Measurements from ENCODE around the gene SRGAP1.

DNA sequence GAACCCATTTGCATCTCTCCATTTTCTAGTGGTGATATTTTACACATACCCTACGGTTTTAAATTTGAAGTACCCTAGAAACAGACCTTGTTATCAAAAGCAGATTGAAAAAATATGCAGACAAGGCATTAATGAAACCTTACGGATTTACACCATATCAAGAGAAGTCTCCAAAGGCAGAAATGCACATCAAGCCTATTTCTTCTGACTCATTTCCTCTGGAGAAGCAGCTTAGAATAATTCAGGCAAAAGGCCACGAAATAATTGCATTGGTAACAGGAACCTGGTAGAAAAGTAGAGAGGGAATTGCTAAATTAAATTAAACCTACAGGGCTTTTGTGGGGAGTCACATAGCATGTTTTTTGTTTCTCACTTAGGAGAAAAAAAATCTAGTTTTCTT, 342.9 kb downstream of the SRGAP1 start:
- TF ChIP-seq, protein P1, sequence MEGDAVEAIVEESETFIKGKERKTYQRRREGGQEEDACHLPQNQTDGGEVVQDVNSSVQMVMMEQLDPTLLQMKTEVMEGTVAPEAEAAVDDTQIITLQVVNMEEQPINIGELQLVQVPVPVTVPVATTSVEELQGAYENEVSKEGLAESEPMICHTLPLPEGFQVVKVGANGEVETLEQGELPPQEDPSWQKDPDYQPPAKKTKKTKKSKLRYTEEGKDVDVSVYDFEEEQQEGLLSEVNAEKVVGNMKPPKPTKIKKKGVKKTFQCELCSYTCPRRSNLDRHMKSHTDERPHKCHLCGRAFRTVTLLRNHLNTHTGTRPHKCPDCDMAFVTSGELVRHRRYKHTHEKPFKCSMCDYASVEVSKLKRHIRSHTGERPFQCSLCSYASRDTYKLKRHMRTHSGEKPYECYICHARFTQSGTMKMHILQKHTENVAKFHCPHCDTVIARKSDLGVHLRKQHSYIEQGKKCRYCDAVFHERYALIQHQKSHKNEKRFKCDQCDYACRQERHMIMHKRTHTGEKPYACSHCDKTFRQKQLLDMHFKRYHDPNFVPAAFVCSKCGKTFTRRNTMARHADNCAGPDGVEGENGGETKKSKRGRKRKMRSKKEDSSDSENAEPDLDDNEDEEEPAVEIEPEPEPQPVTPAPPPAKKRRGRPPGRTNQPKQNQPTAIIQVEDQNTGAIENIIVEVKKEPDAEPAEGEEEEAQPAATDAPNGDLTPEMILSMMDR (IDR thresholded peaks at IDR 0.05; ENCODE audit: poor library complexity, severe bottlenecking), result no peak
- TF ChIP-seq POLR2AphosphoS5 (IDR thresholded peaks at IDR 0.05) (no peak), EP300 (conservative IDR thresholded peaks at IDR 0.05; ENCODE audit: poor library complexity, severe bottlenecking) (no peak), EZH2 (IDR thresholded peaks at IDR 0.05; ENCODE audit: borderline replicate concordance, insufficient read depth, low read length, poor library complexity, severe bottlenecking) (no peak)
- TF ChIP-seq, protein P2, sequence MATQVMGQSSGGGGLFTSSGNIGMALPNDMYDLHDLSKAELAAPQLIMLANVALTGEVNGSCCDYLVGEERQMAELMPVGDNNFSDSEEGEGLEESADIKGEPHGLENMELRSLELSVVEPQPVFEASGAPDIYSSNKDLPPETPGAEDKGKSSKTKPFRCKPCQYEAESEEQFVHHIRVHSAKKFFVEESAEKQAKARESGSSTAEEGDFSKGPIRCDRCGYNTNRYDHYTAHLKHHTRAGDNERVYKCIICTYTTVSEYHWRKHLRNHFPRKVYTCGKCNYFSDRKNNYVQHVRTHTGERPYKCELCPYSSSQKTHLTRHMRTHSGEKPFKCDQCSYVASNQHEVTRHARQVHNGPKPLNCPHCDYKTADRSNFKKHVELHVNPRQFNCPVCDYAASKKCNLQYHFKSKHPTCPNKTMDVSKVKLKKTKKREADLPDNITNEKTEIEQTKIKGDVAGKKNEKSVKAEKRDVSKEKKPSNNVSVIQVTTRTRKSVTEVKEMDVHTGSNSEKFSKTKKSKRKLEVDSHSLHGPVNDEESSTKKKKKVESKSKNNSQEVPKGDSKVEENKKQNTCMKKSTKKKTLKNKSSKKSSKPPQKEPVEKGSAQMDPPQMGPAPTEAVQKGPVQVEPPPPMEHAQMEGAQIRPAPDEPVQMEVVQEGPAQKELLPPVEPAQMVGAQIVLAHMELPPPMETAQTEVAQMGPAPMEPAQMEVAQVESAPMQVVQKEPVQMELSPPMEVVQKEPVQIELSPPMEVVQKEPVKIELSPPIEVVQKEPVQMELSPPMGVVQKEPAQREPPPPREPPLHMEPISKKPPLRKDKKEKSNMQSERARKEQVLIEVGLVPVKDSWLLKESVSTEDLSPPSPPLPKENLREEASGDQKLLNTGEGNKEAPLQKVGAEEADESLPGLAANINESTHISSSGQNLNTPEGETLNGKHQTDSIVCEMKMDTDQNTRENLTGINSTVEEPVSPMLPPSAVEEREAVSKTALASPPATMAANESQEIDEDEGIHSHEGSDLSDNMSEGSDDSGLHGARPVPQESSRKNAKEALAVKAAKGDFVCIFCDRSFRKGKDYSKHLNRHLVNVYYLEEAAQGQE (IDR thresholded peaks at IDR 0.05; ENCODE audit: borderline replicate concordance), result no peak

Measured in neural cell (in vitro differentiated cells).